PC-3 (cell line): ENCODE data around the gene OSBPL8.
A peak's percentile ranks its signal among the peaks of the same experiment; 100 is the strongest.

ENCODE experiments used
- CTCF ChIP-seq: fragments of 300-600 bp; sonication (generic); conservative IDR thresholded peaks from 2 replicates; pipeline ENCODE4 v1.5.1; 2017; ENCODE audit warnings: antibody characterized with exemption, low read depth, mild to moderate bottlenecking, low read length
- EZH2 ChIP-seq: fragments of 300-600 bp; sonication (generic); IDR thresholded peaks from one replicate; pipeline ENCODE4 v1.6.1; 2017; ENCODE audit warnings: antibody characterized with exemption, mild to moderate bottlenecking, low read length; ENCODE audit not compliant: unreplicated experiment

- TF ChIP-seq CTCF (0 out of 2 replicates have a peak, but pooled peaks have one; percentile 22), EZH2 (no peak)
These were observed 4.3 kb downstream of the OSBPL8 start for GRCh38 chr12:76555231-76555767.
